GM23248 (cell line): ENCODE data around the gene ACTL6B.

ENCODE experiments used
- EZH2 ChIP-seq: fragments of 200-600 bp; sonication (generic); IDR thresholded peaks from 2 replicates; pipeline ENCODE4 v1.6.1; 2018; ENCODE audit warnings: antibody characterized with exemption, mild to moderate bottlenecking; ENCODE audit not compliant: insufficient read depth, poor library complexity, severe bottlenecking
- EZH2phosphoT487 ChIP-seq: fragments of 200-600 bp; sonication (generic); IDR thresholded peaks from 2 replicates; pipeline ENCODE4 v1.6.1; 2018; ENCODE audit warnings: antibody characterized with exemption, moderate library complexity, mild to moderate bottlenecking, low read depth; ENCODE audit not compliant: insufficient read depth

- TF ChIP-seq EZH2phosphoT487 (no peak), EZH2 (no peak)
Measured at GRCh38 chr7:100673302-100673941, 17.2 kb upstream of the ACTL6B start, which contains the start of gene GNB2.
